ENCODE measurements around the gene ZNF81. TPM values are rescaled to one million over a fixed set of nuclear protein-coding genes. Genes with fewer than 3 reads are reported as not detected.

Gene ZNF81
- total and polyA plus RNA-seq, 2 experiments from 2014 or later: 6.1 to 8.9 TPM

DNA sequence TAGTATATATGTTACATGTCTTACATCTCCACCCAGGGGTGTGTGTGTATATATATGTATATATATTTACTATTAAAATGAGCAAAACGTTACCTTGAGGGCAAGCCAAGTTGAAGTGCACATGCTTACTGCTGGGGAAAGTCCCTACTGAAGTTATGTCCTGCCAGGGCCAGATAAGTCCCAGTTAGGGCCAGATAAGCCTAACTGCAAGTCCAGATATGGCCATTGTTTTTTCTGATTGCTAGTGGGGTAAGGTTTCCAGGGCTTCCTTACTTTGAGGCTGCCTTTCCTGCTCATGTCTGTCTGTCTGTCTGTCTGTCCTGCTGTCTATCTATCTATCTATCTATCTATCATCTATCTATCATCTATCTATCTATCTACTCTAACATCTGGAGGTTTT, 19.3 kb upstream of the ZNF81 start:
- peaks cover 4% of the 10 kb centered on the region for H3K27me3 Mint-ChIP-seq (ENCODE audit: insufficient read depth, low read depth, poor library complexity)

More for the DNA sequence above, 19.3 kb upstream of the ZNF81 start:
- Histone ChIP-seq H3K4me3 (no peak overlapping the region), H3K9me2 (ENCODE audit: insufficient read depth) (peaks cover 7% of the 10 kb centered on the region; the same call in 1 of the 2 replicates), H4K20me1 (replicated peaks; ENCODE audit: insufficient read depth) (no peaks in the 10 kb centered on the region), H3K27me3 (ENCODE audit: insufficient read depth) (no peaks in the 10 kb centered on the region), H3F3A (replicated peaks; ENCODE audit: low read depth) (no peaks in the 10 kb centered on the region), H2AFZ (no peak overlapping the region), H3K27ac (ENCODE audit: low read depth) (peak overlapping the region; percentile 93), H3K79me2 (replicated peaks; ENCODE audit: insufficient read depth) (no peaks in the 10 kb centered on the region), H3K4me2 (no peak overlapping the region), H3K36me3 (ENCODE audit: insufficient read depth) (no peaks in the 10 kb centered on the region; the same call in 1 of the 2 replicates), H3K4me1 (ENCODE audit: insufficient read depth) (peaks cover 14% of the 10 kb centered on the region)
- Mint-ChIP-seq H3K27ac (no peak overlapping the region; the same call in 1 of the 2 replicates), H3K36me3 (ENCODE audit: low read depth) (peaks cover 27% of the 10 kb centered on the region), H3K4me1 (peaks cover 23% of the 10 kb centered on the region), H3K4me3 (no peak overlapping the region), H3K9me3 (peaks cover 22% of the 10 kb centered on the region)
- no peak for TF ChIP-seq JUNB (IDR thresholded peaks at IDR 0.05; ENCODE audit: unreplicated experiment)
- TF ChIP-seq, protein P1, sequence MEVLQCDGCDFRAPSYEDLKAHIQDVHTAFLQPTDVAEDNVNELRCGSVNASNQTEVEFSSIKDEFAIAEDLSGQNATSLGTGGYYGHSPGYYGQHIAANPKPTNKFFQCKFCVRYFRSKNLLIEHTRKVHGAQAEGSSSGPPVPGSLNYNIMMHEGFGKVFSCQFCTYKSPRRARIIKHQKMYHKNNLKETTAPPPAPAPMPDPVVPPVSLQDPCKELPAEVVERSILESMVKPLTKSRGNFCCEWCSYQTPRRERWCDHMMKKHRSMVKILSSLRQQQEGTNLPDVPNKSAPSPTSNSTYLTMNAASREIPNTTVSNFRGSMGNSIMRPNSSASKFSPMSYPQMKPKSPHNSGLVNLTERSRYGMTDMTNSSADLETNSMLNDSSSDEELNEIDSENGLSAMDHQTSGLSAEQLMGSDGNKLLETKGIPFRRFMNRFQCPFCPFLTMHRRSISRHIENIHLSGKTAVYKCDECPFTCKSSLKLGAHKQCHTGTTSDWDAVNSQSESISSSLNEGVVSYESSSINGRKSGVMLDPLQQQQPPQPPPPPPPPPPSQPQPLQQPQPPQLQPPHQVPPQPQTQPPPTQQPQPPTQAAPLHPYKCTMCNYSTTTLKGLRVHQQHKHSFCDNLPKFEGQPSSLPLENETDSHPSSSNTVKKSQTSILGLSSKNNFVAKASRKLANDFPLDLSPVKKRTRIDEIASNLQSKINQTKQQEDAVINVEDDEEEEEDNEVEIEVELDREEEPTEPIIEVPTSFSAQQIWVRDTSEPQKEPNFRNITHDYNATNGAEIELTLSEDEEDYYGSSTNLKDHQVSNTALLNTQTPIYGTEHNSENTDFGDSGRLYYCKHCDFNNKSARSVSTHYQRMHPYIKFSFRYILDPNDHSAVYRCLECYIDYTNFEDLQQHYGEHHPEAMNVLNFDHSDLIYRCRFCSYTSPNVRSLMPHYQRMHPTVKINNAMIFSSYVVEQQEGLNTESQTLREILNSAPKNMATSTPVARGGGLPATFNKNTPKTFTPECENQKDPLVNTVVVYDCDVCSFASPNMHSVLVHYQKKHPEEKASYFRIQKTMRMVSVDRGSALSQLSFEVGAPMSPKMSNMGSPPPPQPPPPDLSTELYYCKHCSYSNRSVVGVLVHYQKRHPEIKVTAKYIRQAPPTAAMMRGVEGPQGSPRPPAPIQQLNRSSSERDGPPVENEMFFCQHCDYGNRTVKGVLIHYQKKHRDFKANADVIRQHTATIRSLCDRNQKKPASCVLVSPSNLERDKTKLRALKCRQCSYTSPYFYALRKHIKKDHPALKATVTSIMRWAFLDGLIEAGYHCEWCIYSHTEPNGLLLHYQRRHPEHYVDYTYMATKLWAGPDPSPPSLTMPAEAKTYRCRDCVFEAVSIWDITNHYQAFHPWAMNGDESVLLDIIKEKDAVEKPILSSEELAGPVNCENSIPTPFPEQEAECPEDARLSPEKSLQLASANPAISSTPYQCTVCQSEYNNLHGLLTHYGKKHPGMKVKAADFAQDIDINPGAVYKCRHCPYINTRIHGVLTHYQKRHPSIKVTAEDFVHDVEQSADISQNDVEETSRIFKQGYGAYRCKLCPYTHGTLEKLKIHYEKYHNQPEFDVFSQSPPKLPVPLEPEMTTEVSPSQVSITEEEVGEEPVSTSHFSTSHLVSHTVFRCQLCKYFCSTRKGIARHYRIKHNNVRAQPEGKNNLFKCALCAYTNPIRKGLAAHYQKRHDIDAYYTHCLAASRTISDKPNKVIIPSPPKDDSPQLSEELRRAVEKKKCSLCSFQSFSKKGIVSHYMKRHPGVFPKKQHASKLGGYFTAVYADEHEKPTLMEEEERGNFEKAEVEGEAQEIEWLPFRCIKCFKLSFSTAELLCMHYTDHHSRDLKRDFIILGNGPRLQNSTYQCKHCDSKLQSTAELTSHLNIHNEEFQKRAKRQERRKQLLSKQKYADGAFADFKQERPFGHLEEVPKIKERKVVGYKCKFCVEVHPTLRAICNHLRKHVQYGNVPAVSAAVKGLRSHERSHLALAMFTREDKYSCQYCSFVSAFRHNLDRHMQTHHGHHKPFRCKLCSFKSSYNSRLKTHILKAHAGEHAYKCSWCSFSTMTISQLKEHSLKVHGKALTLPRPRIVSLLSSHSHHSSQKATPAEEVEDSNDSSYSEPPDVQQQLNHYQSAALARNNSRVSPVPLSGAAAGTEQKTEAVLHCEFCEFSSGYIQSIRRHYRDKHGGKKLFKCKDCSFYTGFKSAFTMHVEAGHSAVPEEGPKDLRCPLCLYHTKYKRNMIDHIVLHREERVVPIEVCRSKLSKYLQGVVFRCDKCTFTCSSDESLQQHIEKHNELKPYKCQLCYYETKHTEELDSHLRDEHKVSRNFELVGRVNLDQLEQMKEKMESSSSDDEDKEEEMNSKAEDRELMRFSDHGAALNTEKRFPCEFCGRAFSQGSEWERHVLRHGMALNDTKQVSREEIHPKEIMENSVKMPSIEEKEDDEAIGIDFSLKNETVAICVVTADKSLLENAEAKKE (CRISPR knock-in tag; IDR thresholded peaks at IDR 0.05): no peak
- TF ChIP-seq EZH2phosphoT487 (IDR thresholded peaks at IDR 0.05; ENCODE audit: unreplicated experiment): no peak
- TF ChIP-seq STAT1 (IDR thresholded peaks at IDR 0.05; ENCODE audit: unreplicated experiment): no peak
- TF ChIP-seq POLR2AphosphoS5 (IDR thresholded peaks at IDR 0.05; ENCODE audit: low read depth): no peak
- TF ChIP-seq NANOG (IDR thresholded peaks at IDR 0.05; ENCODE audit: borderline replicate concordance): no peak
- TF ChIP-seq ZNF114 (CRISPR knock-in tag; IDR thresholded peaks at IDR 0.05): no peak
- TF ChIP-seq, protein P2, sequence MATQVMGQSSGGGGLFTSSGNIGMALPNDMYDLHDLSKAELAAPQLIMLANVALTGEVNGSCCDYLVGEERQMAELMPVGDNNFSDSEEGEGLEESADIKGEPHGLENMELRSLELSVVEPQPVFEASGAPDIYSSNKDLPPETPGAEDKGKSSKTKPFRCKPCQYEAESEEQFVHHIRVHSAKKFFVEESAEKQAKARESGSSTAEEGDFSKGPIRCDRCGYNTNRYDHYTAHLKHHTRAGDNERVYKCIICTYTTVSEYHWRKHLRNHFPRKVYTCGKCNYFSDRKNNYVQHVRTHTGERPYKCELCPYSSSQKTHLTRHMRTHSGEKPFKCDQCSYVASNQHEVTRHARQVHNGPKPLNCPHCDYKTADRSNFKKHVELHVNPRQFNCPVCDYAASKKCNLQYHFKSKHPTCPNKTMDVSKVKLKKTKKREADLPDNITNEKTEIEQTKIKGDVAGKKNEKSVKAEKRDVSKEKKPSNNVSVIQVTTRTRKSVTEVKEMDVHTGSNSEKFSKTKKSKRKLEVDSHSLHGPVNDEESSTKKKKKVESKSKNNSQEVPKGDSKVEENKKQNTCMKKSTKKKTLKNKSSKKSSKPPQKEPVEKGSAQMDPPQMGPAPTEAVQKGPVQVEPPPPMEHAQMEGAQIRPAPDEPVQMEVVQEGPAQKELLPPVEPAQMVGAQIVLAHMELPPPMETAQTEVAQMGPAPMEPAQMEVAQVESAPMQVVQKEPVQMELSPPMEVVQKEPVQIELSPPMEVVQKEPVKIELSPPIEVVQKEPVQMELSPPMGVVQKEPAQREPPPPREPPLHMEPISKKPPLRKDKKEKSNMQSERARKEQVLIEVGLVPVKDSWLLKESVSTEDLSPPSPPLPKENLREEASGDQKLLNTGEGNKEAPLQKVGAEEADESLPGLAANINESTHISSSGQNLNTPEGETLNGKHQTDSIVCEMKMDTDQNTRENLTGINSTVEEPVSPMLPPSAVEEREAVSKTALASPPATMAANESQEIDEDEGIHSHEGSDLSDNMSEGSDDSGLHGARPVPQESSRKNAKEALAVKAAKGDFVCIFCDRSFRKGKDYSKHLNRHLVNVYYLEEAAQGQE (IDR thresholded peaks at IDR 0.05; ENCODE audit: unreplicated experiment): no peak
- TF ChIP-seq, protein P3, sequence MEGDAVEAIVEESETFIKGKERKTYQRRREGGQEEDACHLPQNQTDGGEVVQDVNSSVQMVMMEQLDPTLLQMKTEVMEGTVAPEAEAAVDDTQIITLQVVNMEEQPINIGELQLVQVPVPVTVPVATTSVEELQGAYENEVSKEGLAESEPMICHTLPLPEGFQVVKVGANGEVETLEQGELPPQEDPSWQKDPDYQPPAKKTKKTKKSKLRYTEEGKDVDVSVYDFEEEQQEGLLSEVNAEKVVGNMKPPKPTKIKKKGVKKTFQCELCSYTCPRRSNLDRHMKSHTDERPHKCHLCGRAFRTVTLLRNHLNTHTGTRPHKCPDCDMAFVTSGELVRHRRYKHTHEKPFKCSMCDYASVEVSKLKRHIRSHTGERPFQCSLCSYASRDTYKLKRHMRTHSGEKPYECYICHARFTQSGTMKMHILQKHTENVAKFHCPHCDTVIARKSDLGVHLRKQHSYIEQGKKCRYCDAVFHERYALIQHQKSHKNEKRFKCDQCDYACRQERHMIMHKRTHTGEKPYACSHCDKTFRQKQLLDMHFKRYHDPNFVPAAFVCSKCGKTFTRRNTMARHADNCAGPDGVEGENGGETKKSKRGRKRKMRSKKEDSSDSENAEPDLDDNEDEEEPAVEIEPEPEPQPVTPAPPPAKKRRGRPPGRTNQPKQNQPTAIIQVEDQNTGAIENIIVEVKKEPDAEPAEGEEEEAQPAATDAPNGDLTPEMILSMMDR (conservative IDR thresholded peaks at IDR 0.05; ENCODE audit: low read depth in 2 of 2): no peak
- TF ChIP-seq ZNF331 (CRISPR knock-in tag; IDR thresholded peaks at IDR 0.05; ENCODE audit: low read depth): no peak
- TF ChIP-seq, protein P4, sequence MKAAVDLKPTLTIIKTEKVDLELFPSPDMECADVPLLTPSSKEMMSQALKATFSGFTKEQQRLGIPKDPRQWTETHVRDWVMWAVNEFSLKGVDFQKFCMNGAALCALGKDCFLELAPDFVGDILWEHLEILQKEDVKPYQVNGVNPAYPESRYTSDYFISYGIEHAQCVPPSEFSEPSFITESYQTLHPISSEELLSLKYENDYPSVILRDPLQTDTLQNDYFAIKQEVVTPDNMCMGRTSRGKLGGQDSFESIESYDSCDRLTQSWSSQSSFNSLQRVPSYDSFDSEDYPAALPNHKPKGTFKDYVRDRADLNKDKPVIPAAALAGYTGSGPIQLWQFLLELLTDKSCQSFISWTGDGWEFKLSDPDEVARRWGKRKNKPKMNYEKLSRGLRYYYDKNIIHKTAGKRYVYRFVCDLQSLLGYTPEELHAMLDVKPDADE (IDR thresholded peaks at IDR 0.05): no peak
- DNase-seq (ENCODE audit: low spot score) (no peak), ATAC-seq (no peak)

Data from GM23338 (cell line).